Vein endothelial cell (primary cell): ENCODE results near the gene MATN3. TPM values are rescaled to one million over a fixed set of nuclear protein-coding genes. Genes with fewer than 3 reads are reported as not detected.

Experiments
- total RNA-seq: library from RNA; depleted of rRNA; stranded (reverse); fragments of >200 nt; gene quantifications from 2 replicates; pipeline ENCODE4 v1.2.3, GENCODE V29; 2012

Gene MATN3
- 1.4 and 2.9 TPM in 2 replicates for total RNA-seq

DNA sequence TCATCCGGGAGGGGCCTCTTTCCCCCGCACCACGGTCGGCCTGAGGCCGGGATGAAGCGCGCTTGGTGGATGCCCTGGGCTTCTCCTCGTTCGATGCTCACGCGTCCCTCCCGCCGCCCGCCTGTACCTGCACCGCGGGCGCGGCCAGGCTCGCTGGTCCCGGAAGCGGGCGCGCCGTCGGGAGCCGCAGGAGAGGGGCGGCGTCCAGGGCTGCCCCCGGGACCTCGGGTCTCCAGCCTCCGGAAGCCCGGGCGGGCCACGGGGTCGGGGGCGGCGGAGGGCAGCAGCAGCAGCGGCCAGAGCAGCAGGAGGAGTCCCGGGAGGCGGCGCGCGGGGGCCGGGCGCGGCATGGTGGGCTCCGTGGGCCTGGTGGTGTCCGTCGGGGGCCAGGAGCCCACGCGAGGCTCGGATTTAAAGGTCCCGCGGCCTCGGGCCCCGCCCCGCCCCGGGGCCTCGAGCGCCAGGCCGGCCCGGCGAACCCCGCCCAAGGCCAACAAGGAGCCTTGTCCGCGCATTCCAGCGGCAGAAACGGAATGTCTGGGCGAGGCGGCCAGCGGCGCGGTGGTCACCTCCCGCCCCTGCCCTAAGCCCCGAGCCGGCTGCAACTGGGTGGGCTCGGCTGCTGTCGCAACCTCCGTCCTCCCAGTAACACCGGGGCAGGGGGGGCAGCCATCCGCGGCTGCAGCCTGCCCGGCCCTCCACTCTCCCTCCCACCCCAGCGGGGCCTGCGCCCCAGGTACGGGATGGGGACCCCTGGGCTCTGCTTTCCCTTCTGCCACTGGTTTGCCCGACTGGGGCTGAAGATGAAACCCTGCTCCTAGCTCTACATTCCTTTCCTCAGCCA lies at the start of gene MATN3:
Gene MATN3, minus strand, starts transcription at position 387 of the 844 bp plus-strand sequence. Its CDS starts 37 bp downstream, at position 350.

DNA sequence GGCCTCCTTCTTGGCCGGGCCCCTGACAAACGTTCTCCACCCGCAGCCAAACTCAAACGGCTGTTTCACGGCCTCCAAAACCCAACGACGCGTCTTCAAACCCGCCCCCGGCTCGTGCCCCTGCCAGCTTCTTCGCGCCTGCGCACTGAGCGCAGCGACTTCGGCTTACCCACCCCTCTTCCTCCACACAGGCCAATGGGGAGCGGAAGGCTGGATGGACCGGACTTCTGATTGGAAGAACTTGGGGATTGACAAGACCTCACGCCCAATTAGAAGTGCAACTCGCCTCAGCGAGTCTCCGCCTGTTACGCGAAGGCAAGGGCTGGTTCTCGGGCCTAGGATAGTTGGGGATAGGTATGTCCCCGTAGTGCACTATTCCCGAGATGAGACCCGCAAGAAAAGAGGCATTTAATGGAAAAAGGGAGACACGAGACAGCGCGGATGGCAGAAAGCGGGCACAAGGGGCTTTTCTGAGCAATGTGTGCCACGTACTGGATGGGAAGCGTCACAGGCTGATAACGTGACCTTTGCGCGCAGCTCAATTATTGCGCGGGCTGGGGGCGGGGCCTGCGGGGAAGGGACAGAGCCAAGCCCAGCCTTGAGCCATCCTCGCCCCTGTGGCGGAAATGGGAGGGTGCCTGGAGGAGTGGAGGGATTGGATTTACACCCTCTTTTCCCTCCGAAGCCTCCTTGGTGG lies 39.2 kb upstream of the MATN3 start, which contains the start of gene LAPTM4A:
Gene LAPTM4A, minus strand, starts transcription at position 97 of the 697 bp plus-strand sequence. CDS start 108 bp downstream, outside the sequence.

GRCh38 chr2:19989667-19990415 lies 22.6 kb downstream of the MATN3 start, which contains the start of gene WDR35:
TSS of gene WDR35 (minus strand) at chr2:19990105. CDS start at chr2:19990015, 90 bp downstream.

Other genes with a start within 250 kb of the MATN3 start
- 7.2 and 11.4 TPM in 2 replicates for gene TTC32, start 110.7 kb downstream of the MATN3 start, total RNA-seq
- 12.6 and 15.0 TPM in 2 replicates for gene WDR35, start 22.6 kb downstream of the MATN3 start, total RNA-seq
- gene LAPTM4A, start 39.0 kb upstream of the MATN3 start, total RNA-seq: 118 and 120 TPM in 2 replicates
- 3.9 and 5.9 TPM in 2 replicates for gene SDC1, start 212.5 kb upstream of the MATN3 start, total RNA-seq